ENCODE results near the gene ARMC9.
"Not testable (repeated sequence)": the region's sequence is repeated elsewhere in the genome, so short reads cannot be mapped to it uniquely, and the experiment has no call there.

Gene ARMC9

DNA sequence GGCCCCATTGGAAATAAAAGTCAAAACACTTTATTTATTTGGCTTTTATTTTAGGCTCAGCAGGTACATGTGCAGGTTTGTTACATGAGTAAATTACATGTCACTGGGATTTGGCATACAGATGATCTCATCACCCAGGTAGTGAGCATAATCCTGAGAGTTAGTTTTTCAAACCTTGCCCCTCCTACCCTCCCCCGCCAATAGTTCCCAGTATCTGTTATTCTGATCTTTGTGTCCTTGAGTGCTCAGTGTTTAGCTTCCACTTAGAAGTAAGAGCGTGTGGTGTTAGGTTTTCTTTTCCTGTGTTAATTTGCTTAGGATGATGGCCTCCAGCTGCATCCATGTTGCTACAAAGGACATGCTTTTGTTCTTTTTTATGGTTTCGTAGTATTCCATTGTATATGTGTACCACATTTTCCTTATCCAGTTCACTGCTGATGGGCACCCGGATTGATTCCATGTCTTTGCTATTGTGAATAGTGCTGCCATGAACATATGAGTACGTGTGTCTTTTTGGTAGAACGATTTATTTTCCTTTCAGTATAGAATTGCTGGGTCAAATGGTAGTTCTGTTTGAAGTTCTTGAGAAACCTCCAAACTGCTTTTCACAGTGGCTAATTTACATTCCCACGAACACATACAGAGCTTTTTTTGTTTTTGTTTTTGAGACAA lies 47.9 kb downstream of the ARMC9 start:
- no peak for DNase-seq

- no peak for DNase-seq
These were observed 51.7 kb downstream of the ARMC9 start for GRCh38 chr2:231250146-231250545.

- no peak for DNase-seq
These were observed 52.3 kb downstream of the ARMC9 start for GRCh38 chr2:231250698-231251097.

GRCh38 chr2:231253292-231253691 lies 54.9 kb downstream of the ARMC9 start:
- DNase-seq: not testable (repeated sequence)

DNA sequence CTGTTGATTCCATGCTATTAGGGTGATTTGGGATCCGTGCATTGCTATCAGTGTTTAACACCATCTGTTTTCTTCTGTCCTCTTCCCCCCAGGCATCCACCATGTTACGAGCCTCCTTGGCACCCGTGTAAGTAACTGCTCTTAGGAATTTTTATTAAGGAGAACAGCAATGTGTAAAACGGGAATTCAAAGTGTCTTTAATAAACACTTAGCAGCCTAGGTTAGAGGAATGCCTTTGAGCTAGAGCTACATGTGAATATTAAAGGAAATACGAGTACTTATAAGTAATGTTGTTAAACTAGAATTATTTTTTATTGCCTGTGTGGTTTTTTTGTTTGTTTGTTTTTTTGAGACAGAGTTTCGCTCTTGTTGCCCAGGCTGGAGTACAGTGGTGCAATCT lies 58.1 kb downstream of the ARMC9 start:
- no peak for DNase-seq

- no peak for DNase-seq
These were observed 59.3 kb downstream of the ARMC9 start for GRCh38 chr2:231257763-231258162.

DNA sequence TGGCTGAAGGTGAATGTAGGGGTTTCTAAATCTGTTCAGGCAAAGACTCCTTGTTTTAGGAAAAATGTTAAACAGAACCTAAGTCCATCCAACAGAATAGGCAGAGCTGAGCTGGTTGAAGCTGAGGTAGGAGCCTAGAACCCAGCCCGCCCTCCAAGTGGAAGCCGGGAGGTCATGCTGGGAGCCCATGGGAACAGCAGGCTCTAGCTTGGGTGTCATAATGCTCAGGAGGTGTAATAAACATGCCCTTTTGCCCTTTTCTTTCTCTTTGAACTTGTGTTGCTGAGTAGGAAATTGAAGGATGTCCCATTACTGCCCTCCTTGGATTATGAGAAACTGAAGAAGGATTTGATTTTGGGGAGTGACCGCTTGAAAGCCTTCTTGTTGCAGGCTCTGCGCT lies 60.3 kb downstream of the ARMC9 start:
- no peak for DNase-seq

DNA sequence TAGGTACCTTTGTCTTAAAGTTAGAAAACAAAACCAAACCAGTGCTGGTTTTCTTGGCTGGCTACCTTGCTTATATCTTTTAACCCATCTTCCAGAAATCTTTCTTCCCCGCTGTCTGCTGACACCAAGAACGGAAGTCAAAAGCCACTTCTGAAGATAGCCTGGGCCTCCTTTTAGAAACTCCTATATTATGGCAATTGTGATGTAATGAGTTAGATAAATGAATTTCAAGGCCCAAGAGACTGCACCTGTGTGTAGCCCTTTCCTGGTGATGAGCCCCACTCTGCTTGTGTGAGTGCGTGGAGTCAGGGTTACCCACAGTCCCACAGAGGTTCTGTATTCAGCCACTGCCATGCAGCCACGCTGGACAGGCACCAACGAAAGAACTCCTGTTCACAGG lies 60.7 kb downstream of the ARMC9 start:
- peak; percentile 19 for DNase-seq

DNA sequence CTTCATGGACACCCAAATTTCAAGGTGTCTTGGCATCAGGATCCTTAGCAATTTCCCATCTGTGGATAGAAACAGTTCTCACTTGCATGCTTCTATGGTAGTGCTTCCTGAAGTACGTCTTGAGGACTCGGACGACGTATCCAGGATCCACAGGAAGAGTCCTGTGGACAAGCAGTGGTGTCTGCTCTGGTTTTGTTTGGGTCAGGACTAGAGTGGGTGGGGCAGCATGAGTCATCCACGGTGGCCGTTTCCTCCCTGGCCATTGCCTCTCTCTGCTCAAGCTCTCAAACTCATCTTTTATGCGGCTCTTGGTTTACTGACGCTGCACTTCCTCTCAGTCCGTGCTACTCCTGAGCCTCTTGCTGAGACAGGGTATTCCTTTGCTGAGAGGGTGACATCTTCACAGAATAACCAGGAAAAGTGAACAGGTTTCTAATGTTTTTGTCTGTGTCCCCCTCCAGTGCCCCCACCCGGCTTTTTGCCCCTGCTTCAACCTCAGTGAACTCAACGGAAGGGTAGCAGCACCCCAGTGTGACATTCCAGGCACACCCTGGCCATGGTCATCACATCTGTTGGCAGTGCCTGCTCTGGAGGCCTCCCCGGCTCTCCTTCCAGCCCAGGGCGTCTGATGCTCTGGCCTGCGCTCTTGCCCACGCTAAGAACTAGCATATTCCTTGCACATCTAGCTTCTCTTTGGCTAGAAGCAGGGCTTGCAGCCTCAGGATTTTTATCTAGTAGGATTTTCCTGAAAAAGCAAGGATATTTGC lies 62.2 kb downstream of the ARMC9 start:
- DNase-seq: no peak

DNA sequence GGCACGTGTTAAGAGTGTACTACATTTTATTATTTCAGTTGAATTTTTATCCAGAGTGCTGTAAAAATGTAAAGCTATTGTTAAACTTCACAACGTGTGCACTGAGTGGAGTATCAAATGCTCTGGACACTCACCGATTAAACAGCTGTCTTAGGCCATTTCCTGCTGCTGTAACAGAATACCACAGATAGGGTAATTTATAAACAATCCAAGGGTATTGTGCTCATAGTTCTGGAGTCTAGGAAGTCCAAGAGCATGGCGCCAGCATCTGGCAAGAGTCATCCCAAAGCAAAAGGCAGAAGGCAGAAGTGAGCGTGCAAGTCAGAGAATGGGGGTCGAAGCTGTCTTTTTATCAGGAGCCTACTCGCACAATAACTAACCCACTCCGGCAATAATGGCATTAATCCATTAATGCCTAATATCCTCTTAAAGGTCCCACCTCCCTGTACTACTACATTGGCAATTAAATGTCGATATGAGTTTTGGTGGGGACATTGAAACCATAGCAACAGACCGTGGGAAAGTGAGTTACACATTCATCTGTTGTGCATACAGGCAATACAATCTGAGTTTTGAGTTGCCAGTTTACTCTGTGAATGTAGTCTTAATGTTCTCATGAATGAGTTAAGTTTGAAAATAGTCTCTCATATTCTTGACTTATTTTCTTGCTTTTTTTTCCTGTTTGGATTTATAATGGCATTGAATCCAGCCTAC lies 64.8 kb downstream of the ARMC9 start:
- no peak for DNase-seq

DNA sequence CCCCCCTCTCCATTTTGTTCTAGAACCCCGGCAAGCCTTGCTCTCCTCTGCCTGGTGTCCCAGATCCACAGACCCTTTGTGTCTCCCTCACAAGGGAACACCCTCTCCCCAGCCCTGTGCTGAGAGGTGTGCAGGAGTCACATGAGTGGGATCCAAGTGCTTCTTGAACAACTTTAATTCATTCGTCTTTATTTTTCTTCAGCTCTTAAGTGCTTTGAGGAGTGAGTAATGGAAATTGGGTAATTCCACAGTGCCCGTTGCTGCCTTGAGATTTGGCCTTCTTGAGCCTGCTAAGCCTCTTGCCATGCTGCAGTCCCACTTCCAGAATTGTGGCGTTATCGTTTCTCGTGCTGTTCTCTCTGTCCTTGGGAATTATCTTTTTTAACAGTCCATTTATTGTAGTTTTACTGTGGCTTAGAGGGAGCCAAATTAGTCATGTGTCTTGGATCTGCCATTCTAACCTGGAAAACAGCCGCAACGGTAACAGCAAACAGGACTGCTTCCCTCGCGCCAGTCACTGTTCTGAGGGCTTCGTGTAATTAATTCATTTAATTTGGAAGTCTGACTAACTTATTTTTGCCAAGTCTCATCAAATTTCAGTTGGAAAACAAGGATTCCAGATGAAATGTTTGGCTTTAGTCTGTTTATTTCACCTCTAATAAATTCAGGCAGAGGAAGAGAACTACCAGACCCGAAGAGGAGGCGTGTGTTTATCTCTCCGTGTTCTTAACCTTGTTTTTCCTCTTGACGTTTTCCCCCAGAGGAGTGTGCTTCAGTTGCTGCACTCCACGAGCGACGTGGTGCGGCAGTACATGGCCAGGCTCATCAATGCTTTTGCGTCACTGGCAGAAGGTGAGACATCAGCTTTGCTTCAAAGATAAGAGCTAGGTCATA lies 72.0 kb downstream of the ARMC9 start:
- DNase-seq: no peak

DNA sequence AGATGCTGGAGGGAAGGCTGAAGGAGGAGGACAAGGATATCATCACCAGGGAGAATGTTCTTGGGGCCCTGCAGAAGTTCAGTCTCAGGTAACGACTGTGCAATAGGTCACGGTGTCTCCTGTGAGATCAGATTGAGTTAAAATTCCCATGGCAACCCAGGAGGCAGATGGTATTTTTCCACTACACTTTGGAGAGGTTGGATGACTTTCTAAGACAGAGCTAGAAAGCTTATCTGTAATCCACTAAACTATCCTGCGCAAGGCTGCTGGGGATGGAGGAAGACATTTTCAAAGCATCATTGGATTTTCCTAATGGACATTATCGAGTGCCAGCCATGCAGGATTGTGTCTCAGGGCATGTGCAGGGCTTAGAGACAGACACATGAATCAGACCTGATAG lies 74.6 kb downstream of the ARMC9 start:
- DNase-seq: no peak

DNA sequence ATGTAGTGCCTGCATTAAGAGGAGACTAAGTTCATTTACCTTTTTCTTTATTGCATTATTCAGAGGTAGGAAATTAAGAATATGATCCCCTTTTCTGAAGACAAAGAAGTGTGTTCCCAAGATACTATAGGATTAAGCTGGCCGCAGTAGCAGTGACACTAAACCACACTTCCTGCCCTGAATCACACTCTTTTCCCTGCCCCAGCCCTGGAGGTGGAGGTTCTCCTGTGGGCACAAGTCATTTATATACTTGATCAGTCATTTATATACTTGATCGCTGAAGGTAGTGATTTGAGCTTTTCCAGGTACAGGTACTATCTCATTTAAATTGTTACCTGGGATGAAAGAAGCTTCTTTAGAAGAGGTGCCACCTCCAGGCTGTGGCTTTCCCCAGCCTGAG lies 78.6 kb downstream of the ARMC9 start:
- no peak for DNase-seq

- DNase-seq: no peak
These were observed 79.5 kb downstream of the ARMC9 start for GRCh38 chr2:231277962-231278361.

- no peak for DNase-seq
These were observed 80.4 kb downstream of the ARMC9 start for GRCh38 chr2:231278868-231279267.

DNA sequence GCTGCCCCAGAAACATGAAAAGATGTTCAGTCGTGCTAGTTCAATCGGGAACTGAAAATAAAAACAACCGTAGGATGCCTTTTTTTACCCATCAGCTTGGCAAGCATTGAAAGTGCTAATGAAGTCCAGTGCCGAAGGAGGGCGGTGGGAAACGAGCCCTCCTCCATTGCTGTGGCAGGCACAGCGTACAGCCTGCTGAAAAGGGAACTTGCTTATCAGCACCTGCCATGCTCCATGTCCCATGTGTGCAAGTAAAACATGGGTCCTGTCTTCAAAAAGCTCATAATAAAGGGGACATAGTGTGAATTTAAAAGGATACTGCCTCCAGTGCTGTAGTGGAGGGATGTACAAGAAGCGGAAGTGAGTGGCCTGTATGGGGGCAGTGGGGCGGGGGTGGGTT lies 82.4 kb downstream of the ARMC9 start:
- no peak for DNase-seq

DNA sequence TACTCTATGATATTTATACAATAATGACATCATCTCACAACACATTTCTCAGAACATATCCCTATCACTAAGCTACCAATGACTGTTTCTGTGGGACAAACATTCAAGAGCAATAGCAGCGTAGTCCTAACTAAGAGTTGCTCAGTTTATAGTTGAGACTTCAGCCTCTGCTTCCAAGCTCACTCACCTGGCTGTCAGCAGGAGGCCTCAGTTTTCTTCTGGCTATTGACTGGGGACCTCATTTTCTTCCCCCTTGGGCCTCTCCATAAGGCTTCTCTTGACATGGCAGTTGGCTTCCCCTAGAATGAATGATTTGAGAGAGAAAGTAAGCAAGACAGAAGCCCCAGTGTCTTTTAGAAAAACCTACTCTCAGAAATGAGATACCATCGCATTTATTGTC lies 85.9 kb downstream of the ARMC9 start:
- no peak for DNase-seq

- no peak for DNase-seq
These were observed 88.5 kb downstream of the ARMC9 start for GRCh38 chr2:231286964-231287363.

DNA sequence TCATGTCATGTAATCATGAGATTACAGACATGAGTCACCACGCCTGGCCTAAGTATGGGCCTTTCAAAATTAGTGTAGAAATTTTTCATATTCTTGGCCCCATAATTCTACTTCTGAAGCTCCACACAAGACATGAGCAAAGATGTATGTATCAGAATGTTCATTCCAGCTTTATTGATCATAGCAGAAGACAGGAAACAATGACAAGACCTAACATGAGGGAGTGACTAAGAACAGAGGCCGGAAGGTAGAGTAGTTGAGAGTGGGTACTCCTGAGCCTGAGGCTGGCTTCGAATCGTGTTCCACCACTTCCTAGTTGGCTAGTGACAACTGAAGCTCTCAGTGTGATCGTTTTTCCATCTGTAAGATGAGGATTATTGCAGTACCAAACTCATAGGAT lies 89.3 kb downstream of the ARMC9 start:
- no peak for DNase-seq

GRCh38 chr2:231288590-231288989 lies 90.2 kb downstream of the ARMC9 start:
- no peak for DNase-seq

GRCh38 chr2:231290321-231291015 lies 92.0 kb downstream of the ARMC9 start:
- no peak for DNase-seq

GRCh38 chr2:231292472-231293134 lies 94.2 kb downstream of the ARMC9 start:
- DNase-seq: no peak

All from CD4-positive, alpha-beta T cell treated with Interleukin-21 for 1 hour (primary cell).